ENCODE results near the gene KIF18A.
"Not testable (repeated sequence)": the region's sequence is repeated elsewhere in the genome, so short reads cannot be mapped to it uniquely, and the experiment has no call there.

The KIF18A gene
- total RNA-seq: 1.6 to 5.9 (median 3.0) reads per million in 4 experiments

DNA sequence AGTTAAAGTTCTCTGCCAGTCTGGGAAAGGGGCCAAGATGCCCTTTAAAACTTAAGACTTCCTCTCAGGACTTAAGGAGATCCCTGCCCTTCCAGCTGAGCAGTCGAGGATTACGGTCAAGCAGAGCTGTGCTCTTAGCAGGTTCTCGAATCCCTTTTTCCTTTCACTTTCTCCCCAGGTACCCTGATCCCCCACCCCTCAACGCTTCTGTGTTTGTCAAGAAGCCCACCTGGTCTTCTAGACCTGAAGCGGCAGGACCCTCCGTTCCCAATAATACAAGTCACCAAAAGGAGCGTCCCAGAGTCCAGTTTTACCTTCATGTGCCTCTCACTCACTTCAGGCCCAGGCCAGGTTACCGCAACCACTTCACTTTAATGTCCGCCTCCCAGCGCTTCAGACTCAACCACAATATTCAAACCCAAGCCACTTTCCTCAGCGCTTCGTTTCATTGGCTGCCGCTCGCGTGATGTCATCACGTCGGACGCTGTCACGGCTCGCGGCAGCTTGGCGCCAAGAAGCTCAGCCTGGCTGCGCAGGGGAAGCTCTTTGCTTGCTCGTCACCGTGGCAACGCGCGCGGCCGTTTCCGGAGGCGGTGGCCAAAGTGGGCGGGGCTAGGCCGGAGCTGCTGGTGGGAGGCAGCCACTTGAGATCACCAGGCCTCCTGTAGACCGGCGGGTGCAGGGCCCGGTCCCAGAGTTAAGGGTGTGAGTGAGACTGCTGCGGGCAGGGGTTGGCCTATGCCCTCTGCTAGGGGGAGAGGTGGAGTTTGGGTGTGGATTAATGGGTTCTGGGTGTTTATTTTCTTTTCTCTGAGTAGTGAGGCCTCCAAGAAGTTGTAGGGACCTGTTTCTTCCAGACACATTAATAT lies at the start of gene KIF18A, which contains the start of gene METTL15:
Gene KIF18A (minus strand): TSS at position 407 of the 869 bp plus-strand sequence. CDS start 10,209 bp downstream, outside the sequence.
Gene METTL15 (plus strand): TSS at position 639 of the 869 bp plus-strand sequence. CDS start 4,947 bp downstream, outside the sequence.
- peak; percentile 96 for DNase-seq

DNA sequence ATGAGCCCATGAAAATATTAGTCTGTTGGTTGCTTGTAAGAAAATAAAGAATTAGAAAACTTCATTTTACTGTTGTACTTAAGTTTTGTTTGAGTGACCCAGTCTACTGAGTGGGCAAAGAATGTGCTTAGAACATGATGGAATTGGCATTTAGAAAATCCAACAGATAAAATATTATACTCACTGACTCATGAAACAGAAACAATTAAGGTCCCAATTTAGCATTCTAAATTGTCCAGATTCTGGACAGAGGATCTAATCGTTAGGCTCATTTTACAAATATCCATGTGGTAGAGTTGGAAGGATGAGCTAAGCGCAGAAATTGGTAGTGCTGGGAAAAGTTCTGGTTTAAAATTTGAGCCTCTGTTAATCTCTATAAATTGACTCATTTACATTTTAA lies 45.6 kb upstream of the KIF18A start:
- DNase-seq: no peak

DNA sequence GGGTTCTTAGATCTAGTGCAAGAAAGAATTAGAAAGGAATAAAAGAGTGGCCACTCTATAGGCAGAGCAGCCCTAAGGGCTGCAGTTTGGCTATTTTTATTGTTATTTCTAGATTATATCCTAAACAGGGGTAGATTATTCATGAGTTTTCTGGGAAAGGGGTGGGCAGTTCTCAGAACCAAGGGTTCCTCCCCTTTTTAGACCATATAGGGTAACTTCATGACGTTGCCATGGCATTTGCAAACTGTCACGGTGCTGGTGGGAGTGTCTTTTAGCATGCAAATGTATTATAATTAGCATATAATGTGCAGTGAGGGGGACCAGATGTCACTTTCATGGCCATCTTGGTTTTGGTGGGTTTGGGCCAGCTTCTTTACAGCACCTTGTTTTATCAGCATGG lies 44.8 kb upstream of the KIF18A start:
- DNase-seq: no peak

DNA sequence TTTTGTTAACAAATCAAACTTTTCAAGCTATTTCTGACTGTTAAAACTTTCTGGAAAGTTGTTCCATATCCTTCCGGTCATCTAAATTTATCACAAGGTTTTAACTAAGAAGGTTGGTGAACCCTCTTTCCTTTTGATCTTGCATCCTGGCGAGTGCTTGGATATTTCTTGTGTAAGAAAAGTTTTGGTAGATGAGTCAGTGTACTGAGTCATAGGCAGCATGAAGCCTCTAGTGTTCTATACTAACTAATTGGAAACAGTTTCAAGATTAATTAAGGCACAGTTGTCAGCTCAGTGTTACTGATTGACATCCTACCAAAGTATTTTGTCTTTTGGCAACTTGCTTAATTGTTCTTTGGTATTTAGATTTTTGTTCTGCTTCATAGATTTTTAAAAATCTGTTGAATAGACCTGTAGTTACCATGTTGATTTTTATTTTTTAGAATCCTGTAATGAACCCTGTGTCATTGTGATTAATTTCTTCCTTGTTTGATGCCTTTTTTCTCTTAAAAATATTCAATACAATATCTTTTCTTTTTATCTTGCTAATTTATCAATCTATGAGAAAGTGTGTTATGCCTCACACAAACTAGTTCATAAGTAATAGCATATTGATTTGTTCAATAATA lies 38.3 kb upstream of the KIF18A start:
- no peak for DNase-seq

DNA sequence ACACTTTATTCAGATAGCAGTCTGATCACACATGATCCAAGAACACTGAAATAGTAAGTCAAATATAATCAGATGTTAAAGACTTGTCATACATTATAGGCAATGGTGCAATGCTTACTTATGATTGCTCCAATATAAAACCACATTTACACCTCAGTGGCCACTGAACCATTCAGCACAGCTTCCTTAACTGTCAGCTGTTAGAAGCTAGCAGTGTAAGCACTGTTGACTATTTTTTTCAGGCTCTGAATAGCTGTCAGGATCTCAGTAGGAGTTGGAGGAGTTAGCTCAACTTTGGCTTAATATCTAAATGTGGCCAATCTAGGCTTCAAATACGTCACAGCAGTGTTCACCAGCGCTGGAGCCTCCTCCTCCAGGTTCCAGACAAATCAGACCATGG lies 36.9 kb upstream of the KIF18A start:
- DNase-seq: no peak

DNA sequence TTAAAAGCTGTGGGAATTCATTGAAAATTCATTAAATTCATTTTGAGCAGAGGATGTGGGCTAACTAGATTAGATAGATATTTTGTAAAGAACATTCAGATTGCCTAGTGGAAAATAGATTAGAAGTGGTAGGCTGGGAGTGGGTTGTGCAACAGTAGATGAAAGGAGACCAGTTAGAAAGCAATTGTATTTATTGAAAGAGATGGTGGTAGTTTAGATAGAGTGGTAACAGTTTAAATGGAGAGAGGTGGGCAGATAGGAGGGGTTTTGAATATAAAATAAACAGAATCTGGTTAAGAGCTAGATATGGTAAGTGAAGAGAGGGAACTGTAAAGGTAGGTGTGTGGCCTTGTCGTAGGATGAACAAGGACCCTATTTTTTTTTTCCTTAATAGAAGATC lies 34.8 kb upstream of the KIF18A start:
- no peak for DNase-seq

DNA sequence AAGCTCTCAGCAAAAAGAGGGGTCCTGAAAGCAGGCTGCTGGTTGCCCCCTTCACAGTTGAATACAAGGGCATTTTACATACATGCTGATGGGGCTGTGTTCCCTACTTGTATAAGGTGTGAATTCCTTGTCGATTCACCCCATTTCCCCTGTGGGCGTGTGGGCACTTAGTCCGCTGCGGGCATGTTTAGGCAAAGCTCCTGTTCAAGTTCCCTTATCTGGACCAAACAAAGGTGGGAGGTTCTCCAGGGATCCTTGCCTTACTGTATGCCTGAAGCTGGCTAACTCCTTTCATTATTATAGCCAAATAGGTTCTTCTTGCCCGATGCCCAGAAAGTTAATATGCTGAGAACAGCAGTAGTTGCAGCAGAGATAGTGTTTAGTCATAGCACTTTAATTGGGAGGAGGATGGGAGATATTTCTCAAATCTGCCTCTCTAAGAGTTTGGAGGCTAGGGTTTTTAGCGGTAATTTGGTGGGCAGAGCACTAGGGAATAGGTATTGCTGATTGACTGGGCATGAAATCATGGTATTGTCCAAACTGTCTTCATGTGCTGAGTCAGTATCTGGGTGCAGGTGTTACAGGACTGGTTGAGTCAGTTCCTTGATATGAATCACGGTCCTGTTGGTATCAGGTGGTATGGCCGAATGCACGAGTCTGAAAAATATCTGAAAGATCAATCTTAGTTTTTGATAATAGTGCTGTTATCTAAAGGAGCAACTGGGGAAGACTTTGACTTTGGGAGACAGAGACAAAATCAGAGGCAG lies 32.9 kb upstream of the KIF18A start:
- no peak for DNase-seq

DNA sequence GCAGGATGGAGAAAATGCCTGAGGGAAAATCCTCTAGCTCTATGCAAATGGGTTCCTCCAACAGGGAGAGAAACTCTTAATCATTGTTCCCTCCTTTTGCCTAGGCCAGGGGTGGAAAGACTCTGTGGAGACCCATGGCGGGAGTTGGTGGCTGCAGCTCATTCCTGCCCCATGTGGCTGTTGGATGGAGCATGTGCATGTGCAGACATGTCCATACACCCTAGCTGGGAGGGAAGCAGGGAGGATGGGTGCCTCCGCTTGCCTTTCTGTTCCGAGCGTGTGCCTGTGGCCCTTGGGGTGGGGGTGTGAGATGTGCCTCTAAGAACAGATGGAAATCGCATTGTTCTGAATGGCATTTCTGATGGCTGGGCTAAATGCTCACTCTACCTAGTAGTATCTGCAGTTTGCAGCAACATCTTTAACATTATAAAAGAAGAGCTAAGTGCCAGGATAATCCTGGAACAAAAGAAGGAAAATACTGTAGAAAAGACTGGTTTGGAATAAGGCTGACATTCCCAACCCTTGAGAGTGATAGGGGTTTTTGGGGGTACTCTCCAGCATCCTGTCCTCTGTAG lies 32.0 kb upstream of the KIF18A start:
- no peak for DNase-seq

DNA sequence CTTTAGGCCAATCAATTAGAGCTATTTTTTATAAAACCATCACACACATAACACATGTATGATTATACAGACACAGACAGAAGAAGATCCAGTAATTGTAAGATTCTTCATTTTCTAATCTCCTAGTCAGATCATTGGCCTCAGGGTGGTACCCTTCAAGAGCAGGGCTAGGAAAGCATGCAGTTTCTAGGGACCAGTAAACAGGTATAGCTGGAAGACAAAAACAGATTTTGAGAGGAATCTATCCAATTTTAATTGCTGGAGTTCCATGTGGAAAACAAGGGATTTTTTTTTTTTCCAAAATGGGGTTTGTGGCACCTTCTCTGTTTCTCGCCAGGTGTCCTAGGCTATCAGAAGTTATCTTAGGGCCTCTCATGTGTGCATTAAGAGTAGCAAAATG lies 29.9 kb upstream of the KIF18A start:
- DNase-seq: no peak

DNA sequence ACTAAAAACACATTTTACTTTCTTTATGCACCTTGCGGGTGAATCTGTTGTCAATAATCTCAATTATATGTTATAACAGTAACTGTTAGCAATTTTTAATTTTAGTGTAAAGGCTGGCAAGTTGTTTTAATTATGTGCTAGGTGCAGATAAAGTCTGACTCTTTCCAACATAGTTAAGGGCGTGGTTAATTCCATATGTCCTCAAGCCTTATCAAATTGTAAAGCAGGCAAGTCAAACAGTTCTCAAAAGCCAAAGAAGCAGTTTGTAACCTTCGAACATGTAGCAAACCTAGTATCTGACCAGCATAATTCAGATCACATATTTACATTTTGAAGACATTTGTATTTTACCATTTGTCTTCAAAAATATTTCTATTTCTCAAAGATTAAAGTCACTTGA lies 29.4 kb upstream of the KIF18A start:
- DNase-seq: no peak

DNA sequence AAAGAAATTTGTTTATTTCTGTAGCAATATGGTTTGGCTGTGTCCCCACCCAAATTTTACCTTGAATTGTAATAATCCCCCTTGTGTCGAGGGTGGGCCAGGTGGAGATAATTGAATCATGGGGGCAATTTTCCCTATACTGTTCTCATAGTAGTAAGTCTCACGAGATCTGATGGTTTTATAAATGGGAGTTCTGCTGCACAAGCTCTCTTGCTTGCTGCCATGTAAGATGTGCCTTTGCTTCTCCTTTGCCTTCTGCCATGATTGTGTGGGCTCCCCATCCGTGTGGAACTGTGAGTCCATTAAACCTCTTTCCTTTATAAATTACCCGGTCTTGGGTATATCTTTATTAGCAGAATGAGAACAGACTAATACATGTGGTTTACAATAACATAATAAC lies 28.2 kb upstream of the KIF18A start:
- not testable (repeated sequence) for DNase-seq

DNA sequence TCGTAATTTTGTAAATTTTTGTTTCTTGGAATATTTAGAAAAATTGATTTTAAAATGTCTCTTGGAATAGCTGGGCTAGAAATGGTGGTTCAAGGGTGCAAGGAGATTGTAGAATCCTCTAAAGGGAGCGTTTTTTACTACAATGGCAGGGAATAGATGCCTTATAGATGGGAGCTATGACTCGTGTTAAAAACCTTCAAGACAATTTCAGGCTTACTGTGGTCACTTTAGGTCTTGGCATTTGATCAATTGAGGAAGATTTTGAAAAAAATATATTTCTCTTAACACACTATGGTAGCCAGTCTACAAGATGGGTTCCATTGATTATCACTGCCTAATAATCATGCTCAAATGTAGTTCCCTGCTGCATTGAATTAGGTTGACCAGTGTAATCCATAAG lies 25.2 kb upstream of the KIF18A start:
- DNase-seq: no peak

DNA sequence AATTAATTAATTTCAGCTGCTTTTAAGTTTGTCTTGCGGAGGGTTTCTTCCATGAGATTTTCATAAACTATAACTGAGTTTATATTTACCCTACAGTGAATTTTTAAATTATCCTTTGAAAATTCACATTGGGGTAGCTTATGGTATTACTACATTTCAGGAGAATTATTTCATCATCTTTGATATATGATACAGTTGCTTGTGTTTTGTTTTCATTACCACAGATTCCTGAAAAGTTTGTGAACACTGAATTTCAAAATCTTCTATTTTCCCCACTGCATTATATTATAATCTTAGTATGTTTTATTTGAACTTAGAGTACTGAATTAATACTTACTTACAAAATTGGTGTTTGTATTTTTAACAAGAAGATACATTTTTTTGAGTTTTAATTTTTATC lies 24.6 kb upstream of the KIF18A start:
- no peak for DNase-seq

DNA sequence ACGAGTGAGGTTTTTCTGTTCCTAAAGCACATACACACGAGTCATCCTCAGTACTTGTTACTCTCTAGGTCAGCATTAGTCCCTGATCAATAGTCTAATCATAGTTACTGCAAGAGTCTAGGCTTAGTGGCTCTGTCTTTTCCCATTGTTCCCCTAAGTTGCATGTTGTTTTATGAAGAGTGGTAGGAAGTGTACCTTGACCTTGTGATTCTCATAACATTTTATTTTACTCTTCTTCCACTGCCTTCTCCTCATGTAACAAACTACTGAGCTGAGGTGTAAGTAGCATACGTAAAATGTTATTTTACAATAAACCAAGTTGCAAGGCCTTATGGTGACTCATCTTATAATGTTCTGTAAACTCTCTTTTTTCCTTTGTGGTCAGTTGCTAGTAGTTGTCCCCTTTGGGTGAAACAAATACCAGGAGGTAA lies 15.2 kb upstream of the KIF18A start:
- no peak for DNase-seq

DNA sequence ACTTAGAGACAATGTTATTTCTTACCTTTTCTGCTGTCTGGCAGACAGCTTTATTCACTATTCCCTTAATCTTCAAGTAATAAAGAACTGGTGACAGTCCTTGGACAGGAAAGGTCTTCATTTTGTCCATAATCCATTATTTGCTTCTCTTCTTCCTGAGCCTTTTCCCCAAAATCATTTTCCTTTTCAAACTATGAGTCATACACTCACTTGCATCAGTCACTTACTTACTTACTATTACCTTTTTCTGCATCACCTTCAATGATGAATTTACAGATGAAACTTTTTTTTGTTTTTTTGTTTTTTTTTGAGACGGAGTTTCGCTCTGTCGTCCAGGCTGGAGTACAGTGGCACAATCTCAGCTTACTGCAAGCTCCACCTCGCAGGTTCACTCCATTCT lies 9.8 kb upstream of the KIF18A start:
- no peak for DNase-seq

DNA sequence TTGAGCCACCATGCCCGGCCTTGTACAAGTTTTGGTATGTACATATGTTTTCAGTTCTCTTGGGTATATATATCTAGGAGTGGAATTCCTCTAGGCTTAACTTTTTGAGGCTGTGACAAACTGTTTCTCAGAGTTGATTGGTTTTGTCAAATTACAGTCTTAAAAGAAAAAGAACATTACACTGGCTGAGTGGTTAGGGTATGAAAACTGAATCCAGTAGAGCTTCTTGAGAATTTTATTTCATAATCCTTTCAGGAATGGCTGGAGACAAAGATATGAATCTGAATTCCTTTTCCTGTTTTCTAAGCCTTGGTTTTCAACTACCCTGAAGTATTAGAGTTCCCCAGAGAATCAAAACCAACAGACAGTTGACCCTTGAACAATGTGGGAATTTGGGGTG lies 6.8 kb upstream of the KIF18A start:
- no peak for DNase-seq

DNA sequence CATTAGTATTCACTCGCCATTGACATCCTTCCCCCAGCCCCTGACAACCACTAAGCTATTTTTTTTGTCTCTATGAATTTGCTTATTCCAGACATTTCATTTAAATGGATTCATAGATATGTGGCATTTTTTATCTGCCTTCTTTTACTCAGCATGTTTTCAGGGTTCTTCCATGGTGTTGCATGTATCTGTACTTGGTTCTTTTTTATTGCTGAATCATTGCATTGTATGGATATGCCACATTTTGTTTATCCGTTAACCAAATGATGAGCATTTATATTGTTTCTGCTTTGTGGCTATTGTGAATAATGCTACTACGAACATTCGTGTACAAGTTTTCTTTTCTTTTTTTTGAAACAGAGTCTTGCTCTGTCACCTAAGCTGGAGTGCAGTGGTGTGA lies 6.2 kb upstream of the KIF18A start:
- no peak for DNase-seq

DNA sequence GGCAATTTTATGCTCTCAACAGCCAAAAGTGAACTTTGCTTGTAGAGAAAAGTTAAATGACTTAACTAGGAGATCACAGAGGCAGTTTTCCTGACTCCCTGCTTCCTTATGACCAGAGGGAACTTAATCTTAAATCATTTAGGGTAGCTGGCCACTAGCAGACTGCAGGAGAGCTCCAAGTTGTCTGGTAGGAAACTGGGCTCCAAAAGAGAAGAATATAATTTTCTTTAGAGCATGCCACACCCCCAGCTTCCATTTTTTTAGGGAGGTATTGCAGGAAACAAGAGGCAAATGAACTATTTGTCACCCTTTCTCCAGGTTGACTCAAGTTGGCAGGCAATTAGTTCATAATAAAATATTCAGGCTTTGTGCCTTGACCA lies 2.9 kb upstream of the KIF18A start:
- no peak for DNase-seq

DNA sequence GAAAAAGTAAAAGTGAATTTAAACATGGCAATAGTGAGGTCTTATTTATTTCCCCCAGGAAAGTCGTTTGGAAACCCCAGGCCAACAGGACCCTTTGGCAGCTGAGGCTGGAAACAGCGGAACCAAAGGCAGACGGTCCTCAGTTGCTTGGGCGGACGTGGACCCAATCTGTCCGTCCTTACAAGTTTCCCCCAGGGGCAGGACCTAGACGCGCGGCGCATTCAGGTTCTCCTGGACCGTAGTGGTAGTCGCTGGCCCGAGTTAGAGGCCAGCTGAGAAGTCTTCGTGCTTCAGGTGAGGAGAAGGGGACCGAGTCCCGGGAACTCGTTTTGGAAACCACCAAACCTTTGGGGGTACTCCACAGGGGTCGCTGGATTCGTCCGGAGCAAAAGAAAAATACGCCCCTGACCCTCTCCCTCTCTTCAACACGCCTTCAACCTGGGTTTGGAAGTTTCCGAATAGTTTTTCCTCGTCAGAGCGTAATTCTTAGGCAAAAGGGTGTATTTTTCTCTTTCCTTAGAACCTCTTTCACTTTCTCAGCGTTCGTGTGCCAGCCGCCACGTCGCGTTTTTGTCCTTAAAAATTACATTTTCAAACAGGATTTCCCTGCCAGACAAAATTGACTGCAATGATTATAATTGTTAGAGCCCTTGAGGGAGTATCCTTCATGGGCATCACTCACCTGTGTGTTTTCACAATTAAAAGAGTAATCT lies 2.3 kb upstream of the KIF18A start:
- DNase-seq: peak; percentile 9

DNA sequence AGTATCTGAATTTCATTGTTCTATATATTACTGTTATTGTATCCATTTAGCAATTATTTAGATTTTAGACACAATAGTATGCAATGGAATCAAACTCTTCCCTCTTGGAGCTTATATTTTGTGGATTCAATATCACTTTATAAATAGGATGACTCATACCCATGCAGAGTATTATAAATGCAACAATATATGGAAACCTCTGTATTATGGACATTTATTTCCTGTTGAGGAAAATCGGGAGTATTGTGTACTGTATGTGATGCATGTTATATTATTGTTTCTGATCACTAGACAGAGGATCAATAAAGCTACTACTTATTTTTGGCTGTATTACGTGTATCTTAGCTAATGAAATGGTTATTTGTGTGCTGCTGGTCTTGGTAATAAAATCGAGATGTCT lies 1.0 kb upstream of the KIF18A start:
- no peak for DNase-seq

DNA sequence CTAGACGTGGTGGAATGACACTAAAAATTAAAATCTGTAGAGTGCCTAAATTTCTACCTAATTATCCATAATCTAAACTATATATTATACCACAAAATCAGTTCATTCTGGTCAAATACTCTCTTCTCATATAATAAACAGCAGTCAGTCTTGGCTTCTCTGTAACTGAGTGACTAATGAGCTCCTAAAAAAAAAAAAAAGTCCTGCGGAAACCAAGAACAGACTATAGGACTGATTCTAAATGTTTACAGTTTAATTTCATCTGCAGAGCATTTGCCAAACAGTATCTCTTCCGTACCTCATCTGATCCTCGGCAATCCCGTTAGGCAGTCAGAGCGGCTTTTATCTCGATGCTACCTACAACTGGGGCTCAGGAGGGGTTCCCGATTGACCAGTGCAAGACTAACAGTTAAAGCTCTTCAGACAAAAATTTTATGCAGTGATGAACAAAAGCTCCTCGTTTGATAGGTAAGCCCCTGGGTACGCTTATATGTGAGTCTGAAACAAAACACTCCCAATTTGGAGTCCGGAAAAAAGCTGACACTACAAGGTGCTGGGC lies 686 bp downstream of the KIF18A start:
- DNase-seq: no peak
